Measurements from ENCODE around the gene RPL13A.
"Not testable (repeated sequence)": the region's sequence is repeated elsewhere in the genome, so short reads cannot be mapped to it uniquely, and the experiment has no call there.

The RPL13A gene

GRCh38 chr19:49487277-49488045 is at the start of gene RPL13A:
RPL13A (plus strand) TSS chr19:49487608; CDS start chr19:49487630, 22 bp downstream.
- peak; percentile 99 for DNase-seq (ENCODE audit: low spot score)

GRCh38 chr19:49438261-49438660 is 49.1 kb upstream of the RPL13A start:
- DNase-seq (ENCODE audit: low spot score), result no peak

GRCh38 chr19:49439836-49440235 is 47.6 kb upstream of the RPL13A start:
- no peak for DNase-seq (ENCODE audit: low spot score)

- DNase-seq (ENCODE audit: low spot score), result no peak
These were observed 46.8 kb upstream of the RPL13A start for GRCh38 chr19:49440439-49441209.

GRCh38 chr19:49441210-49441959 is 46.0 kb upstream of the RPL13A start, which contains the start of gene SLC17A7:
SLC17A7 (minus strand) TSS chr19:49441527; CDS start chr19:49441379, 148 bp downstream.
- DNase-seq (ENCODE audit: low spot score), result no peak

- no peak for DNase-seq (ENCODE audit: low spot score)
These were observed 45.5 kb upstream of the RPL13A start for GRCh38 chr19:49441960-49442350.

- DNase-seq (ENCODE audit: low spot score), result no peak
These were observed 45.1 kb upstream of the RPL13A start for GRCh38 chr19:49442354-49442753.

- peak; percentile 91 for DNase-seq (ENCODE audit: low spot score)
These were observed 44.5 kb upstream of the RPL13A start for GRCh38 chr19:49442771-49443365.

GRCh38 chr19:49443366-49444099 is 43.9 kb upstream of the RPL13A start:
- peak; percentile 96 for DNase-seq (ENCODE audit: low spot score)

- not testable (repeated sequence) for DNase-seq (ENCODE audit: low spot score)
These were observed 43.2 kb upstream of the RPL13A start for GRCh38 chr19:49444100-49444700.

GRCh38 chr19:49445997-49446396 is 41.4 kb upstream of the RPL13A start:
- peak; percentile 53 for DNase-seq (ENCODE audit: low spot score)

- no peak for DNase-seq (ENCODE audit: low spot score)
These were observed 39.6 kb upstream of the RPL13A start for GRCh38 chr19:49447485-49448431.

- DNase-seq (ENCODE audit: low spot score), result no peak
These were observed 39.0 kb upstream of the RPL13A start for GRCh38 chr19:49448432-49448786.

GRCh38 chr19:49450405-49450804 is 37.0 kb upstream of the RPL13A start:
- DNase-seq (ENCODE audit: low spot score), result no peak

- peak; percentile 100 for DNase-seq (ENCODE audit: low spot score)
These were observed 35.8 kb upstream of the RPL13A start, which contains the start of gene PIH1D1 for GRCh38 chr19:49451430-49452181. PIH1D1 (minus strand) TSS chr19:49451814; CDS start chr19:49451574, 240 bp downstream.

- DNase-seq (ENCODE audit: low spot score), result peak; percentile 97
These were observed 34.2 kb upstream of the RPL13A start, which contains the start of gene ALDH16A1 for GRCh38 chr19:49453013-49453756. ALDH16A1 (plus strand) TSS chr19:49453225; CDS start chr19:49453332, 107 bp downstream.

GRCh38 chr19:49453757-49454240 is 33.6 kb upstream of the RPL13A start:
- no peak for DNase-seq (ENCODE audit: low spot score)

GRCh38 chr19:49455773-49456172 is 31.6 kb upstream of the RPL13A start:
- no peak for DNase-seq (ENCODE audit: low spot score)

Measured in RKO (cell line).